H1 (cell line): ENCODE measurements around the gene PCDHGB3. TPM values are rescaled to one million over a fixed set of nuclear protein-coding genes. Genes with fewer than 3 reads are reported as not detected.
A peak's percentile ranks its signal among the peaks of the same experiment; 100 is the strongest.

Experiments
- CTCF ChIA-PET: fragments of 300-600 bp; sonication (Branson Sonifier 250); formaldehyde crosslinking; loops from one replicate; lab custom pipeline; 2021; ENCODE audit not compliant: partially characterized antibody; lab: Charles Lee
- POLR2A ChIA-PET: fragments of 300-600 bp; sonication (Branson Sonifier 250); formaldehyde crosslinking; loops from one replicate; lab custom pipeline; 2021; ENCODE audit warnings: inconsistent platforms; ENCODE audit not compliant: partially characterized antibody; lab: Charles Lee
- DNase-seq, 2 experiments: peaks; one replicate each; pipeline versions ENCODE4 v3.0.0 to v3.0.0-alpha.2; 2010 to 2022; ENCODE audit warnings: low spot score in 2 of 2, low read depth in 1 of 2, mixed read lengths in 1 of 2
- FAIRE-seq: peaks from 2 replicates; lab custom pipeline; 2011; peaks lifted over from hg19 to GRCh38; lab: Jason Lieb, UNC
- H2AFZ ChIP-seq: 2 replicates; pipeline ENCODE4 v1.8.1; 2012; ENCODE audit warnings: low read length, inconsistent platforms
- H2AK5ac ChIP-seq: 2 replicates; pipeline ENCODE4 v1.6.1; 2013; ENCODE audit warnings: low read depth, low read length
- H2BK120ac ChIP-seq: replicated peaks from 2 replicates; pipeline ENCODE3; 2013; ENCODE audit warnings: low read depth, low read length, inconsistent platforms
- H2BK12ac ChIP-seq: 2 replicates; pipeline ENCODE4 v1.6.1; 2013; ENCODE audit warnings: low read depth, low read length
- H2BK15ac ChIP-seq: 2 replicates; pipeline ENCODE4 v1.6.1; 2013; ENCODE audit warnings: low read length
- H2BK20ac ChIP-seq: 2 replicates; pipeline ENCODE4 v1.6.1; 2013; ENCODE audit warnings: low read length
- H2BK5ac ChIP-seq: 2 replicates; pipeline ENCODE4 v1.6.1; 2013; ENCODE audit warnings: low read depth, low read length
- H3K14ac ChIP-seq: 2 replicates; pipeline ENCODE4 v1.6.1; 2013; ENCODE audit warnings: inconsistent platforms; ENCODE audit not compliant: insufficient read length
- H3K18ac ChIP-seq: 2 replicates; pipeline ENCODE4 v1.6.1; 2013; ENCODE audit warnings: low read length; ENCODE audit errors: extremely low read depth
- H3K23ac ChIP-seq: 2 replicates; pipeline ENCODE4 v1.6.1; 2013; ENCODE audit warnings: inconsistent platforms; ENCODE audit not compliant: insufficient read length
- H3K23me2 ChIP-seq: 2 replicates; pipeline ENCODE4 v1.6.1; 2013; ENCODE audit warnings: low read depth, low read length
- H3K27ac ChIP-seq: 2 replicates; pipeline ENCODE4 v1.6.1; 2011; ENCODE audit warnings: low read depth, low read length, inconsistent platforms
- H3K27me3 ChIP-seq, 4 experiments: replicated peaks in 1 of 4; 1 replicate in 1 of 4; 2 replicates in 3 of 4; pipeline versions ENCODE4 v1.6.1 to v1.8.1; 2011 to 2013; ENCODE audit warnings: low read length in 3 of 4, mild to moderate bottlenecking in 3 of 4, inconsistent platforms in 2 of 4, mixed read lengths in 2 of 4, moderate library complexity in 1 of 4; ENCODE audit not compliant: control insufficient read depth in 3 of 4, insufficient read depth in 3 of 4; ENCODE audit errors: extremely low read depth in 1 of 4
- H3K36me3 ChIP-seq, 4 experiments: 2 replicates each; pipeline versions ENCODE4 v1.6.1 to v1.8.1; 2011 to 2013; ENCODE audit warnings: mild to moderate bottlenecking in 4 of 4, low read length in 3 of 4, moderate library complexity in 2 of 4, control low read depth in 1 of 4, inconsistent platforms in 1 of 4; ENCODE audit not compliant: insufficient read depth in 4 of 4, control insufficient read depth in 2 of 4
- H3K4ac ChIP-seq: replicated peaks from 2 replicates; pipeline ENCODE3; 2013; ENCODE audit warnings: low read length, low read depth, mixed read lengths, inconsistent platforms; ENCODE audit not compliant: insufficient read length
- H3K4me1 ChIP-seq, 4 experiments: replicated peaks in 1 of 4; 1 replicate in 1 of 4; 2 replicates in 3 of 4; pipeline versions ENCODE4 v1.6.1 to v1.8.1; 2011 to 2013; ENCODE audit warnings: low read length in 3 of 4, inconsistent platforms in 2 of 4, mixed read lengths in 1 of 4; ENCODE audit not compliant: insufficient read depth in 4 of 4, control insufficient read depth in 3 of 4
- H3K4me2 ChIP-seq, 2 experiments: 2 replicates each; pipeline versions ENCODE4 v1.6.1 to v1.8.1; 2011 to 2013; ENCODE audit warnings: low read depth in 2 of 2, low read length in 2 of 2, control low read depth in 1 of 2, inconsistent platforms in 1 of 2, mild to moderate bottlenecking in 1 of 2; ENCODE audit not compliant: insufficient read depth in 1 of 2
- H3K4me3 ChIP-seq, 4 experiments: fragments of 200-600, 300-600 bp in 1 of 4; sonication (generic), shearing (Covaris generic), sonication (Bioruptor Twin) in 1 of 4; 2 replicates each; pipeline versions ENCODE4 v1.5.1 to v1.8.1; 2011 to 2016; ENCODE audit warnings: low read length in 4 of 4, low read depth in 3 of 4, control low read depth in 2 of 4, inconsistent platforms in 2 of 4, mild to moderate bottlenecking in 2 of 4, mixed read lengths in 1 of 4, moderate library complexity in 1 of 4; ENCODE audit not compliant: insufficient read depth in 2 of 4; ENCODE audit errors: extremely low read depth in 1 of 4
- H3K56ac ChIP-seq: replicated peaks from 2 replicates; pipeline ENCODE3; 2013; ENCODE audit warnings: low read depth, mild to moderate bottlenecking, mixed read lengths, low read length, inconsistent platforms; ENCODE audit not compliant: insufficient read length
- H3K79me1 ChIP-seq: 2 replicates; pipeline ENCODE4 v1.6.1; 2013; ENCODE audit warnings: low read depth, low read length, control low read depth
- H3K79me2 ChIP-seq, 2 experiments: 2 replicates each; pipeline versions ENCODE4 v1.6.1 to v1.8.1; 2012 to 2013; ENCODE audit warnings: low read length in 2 of 2, mild to moderate bottlenecking in 2 of 2, inconsistent platforms in 1 of 2; ENCODE audit not compliant: insufficient read depth in 2 of 2, control insufficient read depth in 1 of 2
- H3K9ac ChIP-seq, 4 experiments: replicated peaks in 1 of 4; 1 replicate in 1 of 4; 2 replicates in 3 of 4; pipeline versions ENCODE4 v1.6.1 to v1.8.1; 2011 to 2013; ENCODE audit warnings: low read depth in 3 of 4, low read length in 3 of 4, control low read depth in 2 of 4, mild to moderate bottlenecking in 2 of 4, moderate library complexity in 2 of 4, inconsistent platforms in 1 of 4; ENCODE audit errors: extremely low read depth in 1 of 4
- H3K9me3 ChIP-seq, 2 experiments: 2 replicates each; pipeline versions ENCODE4 v1.6.1 to v1.8.1; 2012 to 2013; ENCODE audit warnings: mild to moderate bottlenecking in 2 of 2, moderate library complexity in 2 of 2, control low read depth in 1 of 2, inconsistent platforms in 1 of 2, low read depth in 1 of 2, low read length in 1 of 2, mixed read lengths in 1 of 2; ENCODE audit not compliant: insufficient read depth in 2 of 2
- H4K20me1 ChIP-seq, 2 experiments: replicated peaks in 1 of 2; 2 replicates each; pipeline versions ENCODE3 to v1.8.1; 2011 to 2013; ENCODE audit warnings: inconsistent platforms in 2 of 2, low read length in 2 of 2, mild to moderate bottlenecking in 1 of 2; ENCODE audit not compliant: insufficient read depth in 2 of 2, control insufficient read depth in 1 of 2
- H4K5ac ChIP-seq: 2 replicates; pipeline ENCODE4 v1.6.1; 2013; ENCODE audit warnings: low read length, low read depth, mixed read lengths, inconsistent platforms; ENCODE audit not compliant: insufficient read length
- H4K8ac ChIP-seq: 2 replicates; pipeline ENCODE4 v1.8.0; 2013; ENCODE audit warnings: mild to moderate bottlenecking, moderate library complexity, low read length, inconsistent platforms; ENCODE audit not compliant: insufficient read depth; ENCODE audit errors: extremely low read depth
- H4K91ac ChIP-seq: replicated peaks from 2 replicates; pipeline ENCODE3; 2013; ENCODE audit warnings: low read length, mixed read lengths, inconsistent platforms; ENCODE audit not compliant: insufficient read length
- RAD21 ChIP-seq, 2 experiments: IDR thresholded peaks in 1 of 2; conservative IDR thresholded peaks in 1 of 2; 2 replicates each; pipeline ENCODE4 v1.6.1; 2011; ENCODE audit warnings: low read depth in 2 of 2, low read length in 2 of 2, improper control_type of control experiment in 1 of 2, inconsistent platforms in 1 of 2, mild to moderate bottlenecking in 1 of 2, moderate library complexity in 1 of 2
- WGBS, 2 experiments: shearing (Covaris generic) in 1 of 2; methylation state at CpG; one replicate each; pipeline versions ENCODE4 v1.1.6 to v1.1.7; 2013 to 2015; ENCODE audit warnings: low lambda C conversion rate in 2 of 2, mixed read lengths in 2 of 2, inconsistent platforms in 1 of 2, low coverage in 1 of 2, missing lambda C conversion rate in 1 of 2; ENCODE audit not compliant: insufficient replicate concordance in 2 of 2, insufficient coverage in 1 of 2, insufficient read length in 1 of 2; ENCODE audit errors: extremely low coverage in 1 of 2, missing lambda C conversion rate in 1 of 2; 5-methylcytosine and 5-hydroxymethylcytosine counted together
- polyA plus RNA-seq, 7 experiments: library from polyadenylated mRNA; depleted of rRNA in 3 of 7; stranded (reverse) in 5 of 7; unstranded in 2 of 7; fragments of >200 nt in 5 of 7; fragments of 200-250 nt in 2 of 7; gene quantifications; 1 replicate in 5 of 7; 2 replicates in 1 of 7; 4 replicates in 1 of 7; pipeline versions ENCODE4 v1.2.1 to v1.2.3, GENCODE V29; 2011 to 2013; ENCODE audit warnings: missing spikeins in 2 of 7, mixed read lengths in 2 of 7
- total RNA-seq: library from RNA; stranded (reverse); fragmentation: NEBNext Ultra II Directional; extraction: Animal tissue kit (Norgen Biotek cat#: 25700); gene quantifications from 2 replicates; pipeline ENCODE4 v1.2.1, GENCODE V29; 2021
- TF ChIP-seq, protein P1 (sequence below): IDR thresholded peaks from 2 replicates; pipeline ENCODE4 v1.6.1; 2012; ENCODE audit warnings: inconsistent platforms

Gene PCDHGB3
- total and polyA plus RNA-seq, 2 of the 8 experiments (the other 6 are each of a cell fraction or from before 2014, with no cell fraction given), result 1.6 to 1.9 TPM

DNA sequence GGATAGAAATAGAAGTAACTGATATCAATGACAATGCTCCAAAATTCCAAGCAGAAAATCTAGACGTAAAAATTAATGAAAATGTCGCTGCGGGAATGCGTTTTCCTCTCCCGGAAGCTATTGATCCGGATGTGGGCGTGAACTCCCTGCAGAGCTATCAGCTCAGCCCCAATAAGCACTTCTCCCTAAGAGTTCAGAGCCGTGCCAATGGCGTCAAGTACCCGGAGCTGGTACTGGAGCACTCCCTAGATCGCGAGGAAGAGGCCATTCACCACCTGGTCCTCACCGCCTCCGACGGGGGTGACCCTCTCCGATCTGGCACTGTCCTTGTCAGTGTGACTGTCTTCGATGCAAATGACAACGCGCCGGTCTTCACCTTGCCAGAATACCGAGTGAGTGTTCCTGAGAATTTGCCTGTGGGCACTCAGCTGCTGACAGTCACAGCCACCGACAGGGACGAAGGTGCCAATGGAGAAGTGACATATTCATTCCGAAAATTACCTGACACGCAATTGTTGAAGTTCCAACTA is 43.6 kb downstream of the PCDHGB3 start:
- no peak for TF ChIP-seq RAD21 (IDR thresholded peaks at IDR 0.05 in 1 of 2, conservative IDR thresholded peaks at IDR 0.05 in 1 of 2; ENCODE audit: low read depth in 2 of 2, low read length in 2 of 2)
- TF ChIP-seq, protein P1, sequence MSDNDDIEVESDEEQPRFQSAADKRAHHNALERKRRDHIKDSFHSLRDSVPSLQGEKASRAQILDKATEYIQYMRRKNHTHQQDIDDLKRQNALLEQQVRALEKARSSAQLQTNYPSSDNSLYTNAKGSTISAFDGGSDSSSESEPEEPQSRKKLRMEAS, result peak; percentile 52
- H3K23me2 ChIP-seq, result no peaks in the 10 kb centered on the region
- H3K79me1 ChIP-seq, result no peaks in the 10 kb centered on the region
- H3K23ac ChIP-seq, result no peak overlapping the region
- H3K18ac ChIP-seq, result no peak overlapping the region
- no peak overlapping the region for H3K14ac ChIP-seq
- H3K4ac ChIP-seq, result no peak overlapping the region
- H2BK120ac ChIP-seq, result no peak overlapping the region
- no peak overlapping the region for H2BK12ac ChIP-seq
- DNase-seq (peak in 1 of 2 experiments; percentile 39), FAIRE-seq (no peak)
- H3K9ac ChIP-seq, result peak overlapping the region in 3 of 4 experiments; percentile 32 to 42 (median 38); a peak in 3 of 7 replicates
- peaks cover 0 to 3% (median 0%) of the 10 kb centered on the region in 4 experiments; a peak in 1 of 8 replicates for H3K36me3 ChIP-seq
- H2BK20ac ChIP-seq, result no peak overlapping the region
- peaks cover 0 to 1% of the 10 kb centered on the region in 2 experiments for H4K20me1 ChIP-seq
- H3K4me2 ChIP-seq, result peak overlapping the region; percentile 65 to 80
- H2AK5ac ChIP-seq, result peak overlapping the region; percentile 75; the same call in 1 of the 2 replicates
- ChIA-PET CTCF (interaction anchor here (0.6 to 23.3 kb wide), 55 partner anchors 8 to 1614 kb away, joined by 3 to 1236 read pairs (median 9); partner anchors contain the start of genes PCDHB11, PCDHB12, PCDHB13 and PCDHB14), POLR2A (interaction anchor here (0.7 to 2.7 kb wide), 12 partner anchors 58 to 169 kb away, joined by 3 to 9 read pairs (median 4); partner anchors contain the start of gene PCDHB15)
- peak overlapping the region; percentile 66 to 82 (median 78) for H3K4me3 ChIP-seq
- no peak overlapping the region for H2BK5ac ChIP-seq
- no peak overlapping the region for H4K91ac ChIP-seq
- H2BK15ac ChIP-seq, result peak overlapping the region; percentile 81; the same call in 1 of the 2 replicates
- H3K79me2 ChIP-seq, result no peaks in the 10 kb centered on the region
- no peak overlapping the region for H4K5ac ChIP-seq
- H3K4me1 ChIP-seq, result no peaks in the 10 kb centered on the region
- peaks cover 5 to 8% of the 10 kb centered on the region in 2 experiments; a peak in 2 of 4 replicates for H3K9me3 ChIP-seq
- 0 out of 2 replicates have a peak overlapping the region, but pooled peaks have one; percentile 21 for H2AFZ ChIP-seq
- peaks cover 0 to 13% (median 7%) of the 10 kb centered on the region in 4 experiments; a peak in 6 of 7 replicates for H3K27me3 ChIP-seq
- H3K56ac ChIP-seq, result no peak overlapping the region
- 42% methylated on average over 25 of the region's 25 CpGs; no CpG with 5 or more reads in 1 of the 2 experiments for WGBS, 2 experiments
- peak overlapping the region; percentile 38; the same call in 1 of the 2 replicates for H4K8ac ChIP-seq
- no peak overlapping the region for H3K27ac ChIP-seq
